Inferior parietal cortex (tissue), 1 donor: ENCODE measurements around the gene ARHGAP6.

Experiments used
- DNase-seq: peaks from one replicate; pipeline ENCODE4 v3.0.0-alpha.2; 2016; ENCODE audit errors: extremely low spot score

ARHGAP6 gene

DNA sequence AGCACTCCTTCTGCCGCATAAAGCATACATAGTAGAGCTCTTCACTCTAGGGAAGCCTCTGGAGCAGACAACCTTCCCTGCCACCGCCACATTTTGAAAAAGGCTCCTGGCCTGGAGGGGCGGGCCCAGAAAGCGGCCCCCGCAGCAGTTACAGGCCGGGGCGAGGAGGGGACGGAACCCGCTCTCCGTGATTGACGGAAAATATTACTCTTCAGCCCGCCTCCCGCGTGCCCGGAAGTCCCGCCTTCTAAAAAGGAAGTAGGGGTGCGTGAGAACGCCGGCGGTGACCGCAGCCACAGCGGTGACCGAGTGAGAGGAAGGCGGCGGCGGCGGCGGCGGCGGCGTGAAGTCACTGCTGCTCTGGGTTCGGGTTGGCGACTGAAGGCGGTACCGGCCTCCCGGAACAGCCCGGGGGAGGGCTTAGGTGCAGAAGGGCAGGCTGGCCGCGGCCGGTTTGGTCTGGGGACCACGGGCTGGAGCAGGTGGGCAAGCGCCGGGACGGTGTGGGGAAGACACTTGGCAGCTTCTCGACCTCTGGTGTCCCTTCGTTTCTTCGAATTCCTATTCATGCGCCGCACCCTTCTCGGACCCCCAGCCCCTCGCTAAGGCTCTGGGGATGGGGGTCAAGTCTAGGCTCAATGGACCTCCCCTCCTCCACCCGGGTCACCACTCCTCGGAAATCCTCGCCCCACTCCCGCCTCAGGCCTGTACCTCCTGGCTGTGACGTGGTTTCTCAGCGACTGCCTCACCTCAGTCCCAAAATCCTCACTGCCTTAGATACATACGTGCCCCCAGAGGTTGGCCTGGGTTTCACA is 554.5 kb downstream of the ARHGAP6 start, which contains the start of gene HCCS:
Gene HCCS (plus strand): TSS at position 296 of the 815 bp plus-strand sequence. CDS start 729 bp downstream, outside the sequence.
- peak; percentile 82 for DNase-seq

DNA sequence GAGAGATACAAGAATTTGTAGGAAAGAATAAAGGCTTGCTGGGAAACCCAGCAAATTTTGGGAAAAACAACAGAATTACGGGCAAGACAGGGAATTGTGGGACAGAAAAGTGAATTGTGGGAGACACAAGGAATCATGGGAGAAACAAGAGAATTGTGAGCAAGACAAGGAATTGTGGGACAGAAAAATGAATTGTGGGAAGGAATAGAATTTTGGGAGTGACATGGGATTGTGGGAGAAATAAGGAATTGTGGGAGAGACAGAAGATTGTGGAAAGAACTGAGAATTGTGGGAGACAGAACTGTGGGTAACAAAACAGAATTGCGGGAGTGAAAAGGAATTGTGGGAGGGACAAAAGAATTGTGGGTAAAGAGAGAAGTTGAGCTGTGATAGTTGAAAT is 555.8 kb downstream of the ARHGAP6 start:
- no peak for DNase-seq

- DNase-seq = no peak
Observed at GRCh38 chrX:11108253-11108941, 557.3 kb downstream of the ARHGAP6 start.

DNA sequence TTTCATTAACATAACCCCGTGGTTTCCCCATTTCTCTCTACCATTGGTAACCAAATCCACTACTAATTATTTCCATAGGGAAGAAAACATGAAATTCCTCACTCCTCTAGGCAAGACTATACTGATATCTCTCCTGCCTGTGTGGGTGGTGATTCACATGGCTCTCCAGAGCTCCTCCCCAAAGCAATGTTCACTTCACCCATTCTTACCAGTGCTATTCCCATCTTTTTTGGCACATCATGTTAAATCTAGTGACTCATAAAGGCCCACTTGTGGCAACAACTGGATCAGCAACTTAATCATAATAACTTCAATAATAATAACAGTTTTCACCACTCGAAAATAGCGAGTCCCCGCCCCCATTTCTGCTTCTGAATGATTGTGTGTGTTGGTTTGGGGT is 560.6 kb downstream of the ARHGAP6 start:
- no peak for DNase-seq

DNA sequence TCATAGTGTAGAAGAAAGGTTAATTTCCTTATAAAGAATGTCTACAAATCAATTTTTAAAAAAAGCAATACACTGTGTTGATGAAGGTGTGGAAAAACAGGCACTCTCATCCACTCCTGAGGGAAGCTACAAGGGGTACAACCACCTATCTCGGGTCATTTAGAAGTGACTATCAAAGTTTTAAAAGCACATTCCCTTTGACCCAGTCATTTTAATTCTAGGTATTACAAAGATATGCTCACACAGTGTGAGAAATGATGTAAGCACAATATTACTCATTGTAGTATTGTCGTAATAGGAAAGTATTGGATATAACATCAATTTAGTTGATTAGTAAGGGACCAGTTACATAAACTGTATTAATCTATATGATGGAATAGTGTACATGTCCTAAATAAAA is 562.0 kb downstream of the ARHGAP6 start:
- DNase-seq = no peak

DNA sequence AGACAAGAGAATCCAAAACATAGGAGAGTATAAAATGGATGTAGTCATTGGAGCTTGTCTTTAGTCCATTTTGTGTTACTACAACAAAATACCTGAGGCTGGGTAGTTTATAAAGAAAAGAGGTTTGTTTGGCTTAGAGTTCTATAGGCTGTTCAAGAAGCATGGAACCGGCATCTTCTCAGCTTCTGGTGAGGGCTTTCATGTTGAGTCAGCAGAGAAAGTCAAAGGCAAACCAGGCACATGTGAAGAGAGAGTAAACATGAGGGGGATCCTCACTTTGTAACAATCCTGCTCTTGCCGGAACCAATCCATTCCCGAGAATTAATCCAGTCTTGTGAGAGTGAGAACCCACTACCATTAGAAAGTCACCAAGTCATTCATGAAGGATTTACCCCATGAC is 562.7 kb downstream of the ARHGAP6 start:
- DNase-seq = no peak

DNA sequence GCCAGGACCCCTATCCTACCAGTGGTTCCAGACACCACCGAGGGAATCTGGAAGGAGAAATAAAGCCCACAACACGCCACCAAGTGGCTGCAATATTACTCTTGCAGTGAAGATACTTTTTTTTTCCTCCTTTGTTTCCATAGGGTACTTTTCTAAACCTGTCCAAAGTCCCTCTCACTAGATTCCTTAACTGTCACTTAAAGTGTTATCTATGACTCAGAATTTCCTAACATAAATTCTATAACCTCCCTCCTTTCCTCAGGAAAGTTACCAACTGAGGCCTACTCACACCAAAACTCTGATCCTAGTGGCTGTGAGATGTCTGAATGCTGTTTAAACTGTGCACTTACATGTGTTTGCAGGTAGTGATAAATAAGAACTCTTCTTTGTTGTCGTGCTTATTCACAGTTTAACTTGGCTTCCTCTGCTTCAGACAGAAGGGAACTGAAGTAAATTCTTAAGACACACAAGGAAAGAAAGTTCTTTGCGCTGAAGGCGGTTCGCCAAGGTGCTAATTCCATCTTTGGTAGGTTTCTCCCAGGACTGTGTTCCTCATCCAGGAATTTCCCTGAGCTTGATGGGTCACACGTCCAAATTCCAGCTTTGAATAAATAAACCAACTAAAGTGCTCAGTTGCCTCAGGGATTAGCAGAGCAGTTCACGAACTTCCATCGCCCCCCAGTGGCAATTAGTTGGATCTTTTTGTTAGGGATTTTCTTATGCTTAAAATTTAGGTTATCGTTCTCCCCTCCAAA is 565.3 kb downstream of the ARHGAP6 start:
- DNase-seq = peak; percentile 59

DNA sequence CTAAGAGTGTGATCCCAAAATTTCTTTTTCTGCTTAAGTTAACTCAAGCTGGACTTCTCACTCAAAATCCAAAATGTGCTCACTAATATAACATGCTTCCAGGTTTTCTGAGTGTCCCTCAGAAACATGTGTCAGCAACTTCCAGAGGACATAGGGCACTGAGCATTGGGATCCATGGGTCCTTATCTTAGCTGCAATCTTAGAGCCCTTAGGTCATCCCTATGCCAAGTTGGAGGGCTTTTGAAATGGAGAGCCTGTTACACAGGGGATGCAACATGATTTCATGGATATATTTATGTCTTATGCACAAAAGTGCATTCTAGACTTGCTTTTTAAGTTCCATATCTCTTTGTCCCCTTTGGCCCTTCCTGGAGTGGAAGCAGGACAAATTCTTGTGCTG is 566.3 kb downstream of the ARHGAP6 start:
- no peak for DNase-seq

DNA sequence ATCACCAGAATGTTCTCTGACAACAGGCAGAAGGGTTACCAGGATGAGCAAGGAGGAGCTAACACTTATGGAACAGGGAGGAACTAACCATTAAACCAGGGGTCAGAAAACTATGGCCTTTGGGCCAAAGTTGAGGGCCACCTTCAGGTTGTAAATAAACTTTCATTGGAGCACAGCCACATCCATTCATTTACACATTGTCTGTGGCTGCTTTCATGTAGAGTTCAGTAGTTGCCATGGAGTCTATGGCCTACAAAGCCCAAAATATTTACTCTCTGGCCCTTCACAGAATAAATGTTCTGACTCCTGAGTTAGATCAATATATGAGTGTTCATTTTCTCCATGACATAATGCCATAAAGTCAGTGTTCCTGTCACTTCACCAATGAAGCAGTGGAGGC is 567.8 kb downstream of the ARHGAP6 start:
- DNase-seq = no peak

DNA sequence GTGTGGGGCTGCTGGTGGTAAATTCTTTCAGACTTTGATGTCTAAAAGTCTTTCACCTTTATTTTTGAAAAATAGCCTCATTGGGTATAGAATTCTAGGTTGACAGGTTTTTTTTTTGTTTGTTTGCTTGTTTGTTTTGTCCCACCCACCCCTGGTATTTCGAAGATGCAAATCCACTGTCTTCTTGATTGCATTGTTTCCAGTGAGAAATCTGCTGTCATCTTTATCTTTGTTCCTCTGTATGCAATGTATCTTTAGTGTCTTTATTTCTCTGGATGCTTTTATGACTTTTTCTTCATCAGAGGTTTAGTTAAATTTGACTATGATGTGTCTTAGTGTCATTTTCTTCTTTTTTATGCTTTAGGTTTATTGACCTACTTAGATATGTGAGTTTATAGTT is 575.9 kb downstream of the ARHGAP6 start:
- DNase-seq = no peak
